HEK293T (cell line): ENCODE data around the gene LSM14A.

Source experiments
- CTCF ChIA-PET: fragments of 350-600 bp; formaldehyde crosslinking; extraction: SDS; loops from one replicate; lab custom pipeline; 2021; ENCODE audit warnings: antibody characterized with exemption, inconsistent platforms; lab: Yijun Ruan, JAX
- POLR2A ChIA-PET: fragments of 350-600 bp; formaldehyde crosslinking; extraction: SDS; loops from one replicate; lab custom pipeline; 2020; ENCODE audit warnings: antibody characterized with exemption, inconsistent platforms; lab: Yijun Ruan, JAX
- DNase-seq: peaks from one replicate; pipeline ENCODE4 v3.0.0; 2012; ENCODE audit warnings: mixed read lengths; ENCODE audit errors: extremely low spot score
- ARNT ChIP-seq: fragments of 450-650 bp; IDR thresholded peaks from 2 replicates; pipeline ENCODE4 v1.6.1; 2017; ENCODE audit warnings: mild to moderate bottlenecking
- BHLHE40 ChIP-seq: fragments of 450-650 bp; IDR thresholded peaks from 2 replicates; pipeline ENCODE4 v1.6.1; 2016; ENCODE audit warnings: mild to moderate bottlenecking, moderate library complexity, borderline replicate concordance
- CTBP1 ChIP-seq: fragments of 450-650 bp; IDR thresholded peaks from 2 replicates; pipeline ENCODE4 v1.6.1; 2016; ENCODE audit warnings: borderline replicate concordance
- ELF4 ChIP-seq: fragments of 450-650 bp; IDR thresholded peaks from 2 replicates; pipeline ENCODE4 v1.6.1; 2017; ENCODE audit warnings: antibody characterized with exemption
- FOXA1 ChIP-seq: fragments of 450-650 bp; IDR thresholded peaks from 2 replicates; pipeline ENCODE4 v1.6.1; 2016; ENCODE audit warnings: mild to moderate bottlenecking
- FOXK2 ChIP-seq: fragments of 450-650 bp; IDR thresholded peaks from 2 replicates; pipeline ENCODE4 v1.6.1; 2016; ENCODE audit warnings: mild to moderate bottlenecking
- FOXM1 ChIP-seq: fragments of 450-650 bp; IDR thresholded peaks from 2 replicates; pipeline ENCODE4 v1.6.1; 2017; ENCODE audit warnings: mild to moderate bottlenecking, borderline replicate concordance
- HDGF ChIP-seq: fragments of 450-650 bp; IDR thresholded peaks from 2 replicates; pipeline ENCODE4 v1.6.1; 2017; ENCODE audit warnings: antibody characterized with exemption, borderline replicate concordance
- L3MBTL2 ChIP-seq: fragments of 450-650 bp; conservative IDR thresholded peaks from 2 replicates; pipeline ENCODE4 v1.6.1; 2016; ENCODE audit warnings: mild to moderate bottlenecking
- LEF1 ChIP-seq: fragments of 450-650 bp; IDR thresholded peaks from 2 replicates; pipeline ENCODE4 v1.6.1; 2017; ENCODE audit warnings: mild to moderate bottlenecking, borderline replicate concordance
- NFRKB ChIP-seq: fragments of 450-650 bp; IDR thresholded peaks from 2 replicates; pipeline ENCODE4 v1.6.1; 2016; ENCODE audit warnings: mild to moderate bottlenecking, moderate library complexity
- SP1 ChIP-seq: fragments of 450-650 bp; IDR thresholded peaks from 2 replicates; pipeline ENCODE4 v1.6.1; 2017
- SUZ12 ChIP-seq: fragments of 450-650 bp; IDR thresholded peaks from 2 replicates; pipeline ENCODE4 v1.6.1; 2016; ENCODE audit warnings: mild to moderate bottlenecking
- TARDBP ChIP-seq: fragments of 450-650 bp; IDR thresholded peaks from 2 replicates; pipeline ENCODE4 v1.6.1; 2016
- ZNF384 ChIP-seq: fragments of 450-650 bp; IDR thresholded peaks from 2 replicates; pipeline ENCODE4 v1.6.1; 2016
- TF ChIP-seq, protein P1 (sequence below): fragments of 450-650 bp; IDR thresholded peaks from 2 replicates; pipeline ENCODE4 v1.6.1; 2016

The LSM14A gene

DNA sequence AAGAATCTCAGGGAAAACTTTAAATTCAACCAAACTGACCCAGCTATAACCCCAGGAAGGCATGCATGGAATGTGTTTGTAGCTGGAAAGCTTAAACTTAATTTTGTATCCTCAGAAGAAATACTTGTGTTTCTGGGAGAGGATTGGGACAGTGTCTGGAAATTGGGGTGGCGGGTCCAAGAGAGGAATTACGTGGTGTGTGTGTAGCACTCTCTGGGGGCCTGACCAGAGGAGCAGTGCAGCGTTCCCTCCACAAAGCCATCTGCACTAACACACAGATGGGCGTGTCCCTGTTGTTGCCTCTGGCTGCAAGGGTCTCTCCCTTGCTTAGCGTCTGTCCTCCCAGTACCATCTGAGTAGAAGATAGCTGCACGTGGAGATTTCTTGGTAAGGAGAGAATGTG lies 88.5 kb downstream of the LSM14A start:
- ChIA-PET POLR2A (interaction anchor here (1.6 kb wide), 1 partner anchor 9 kb away, joined by 6 read pairs; no protein-coding TSS in a partner anchor), CTCF (no interaction called here)
- DNase-seq, result no peak
- TF ChIP-seq TARDBP (no peak), FOXK2 (no peak)

GRCh38 chr19:34261334-34262109 lies 89.2 kb downstream of the LSM14A start:
- ChIA-PET POLR2A (interaction anchor here (0.6 to 1.6 kb wide), 4 partner anchors 8 to 472 kb away, joined by 3 to 6 read pairs (median 3); no protein-coding TSS in a partner anchor), CTCF (no interaction called here)
- DNase-seq, result no peak
- TF ChIP-seq LEF1, result no peak
- TF ChIP-seq FOXK2, result no peak
- TF ChIP-seq FOXA1, result no peak
- no peak for TF ChIP-seq SP1
- TF ChIP-seq NFRKB, result no peak
- TF ChIP-seq SUZ12, result no peak
- TF ChIP-seq TARDBP, result no peak
- TF ChIP-seq FOXM1, result no peak
- TF ChIP-seq BHLHE40, result no peak
- TF ChIP-seq, protein P1, sequence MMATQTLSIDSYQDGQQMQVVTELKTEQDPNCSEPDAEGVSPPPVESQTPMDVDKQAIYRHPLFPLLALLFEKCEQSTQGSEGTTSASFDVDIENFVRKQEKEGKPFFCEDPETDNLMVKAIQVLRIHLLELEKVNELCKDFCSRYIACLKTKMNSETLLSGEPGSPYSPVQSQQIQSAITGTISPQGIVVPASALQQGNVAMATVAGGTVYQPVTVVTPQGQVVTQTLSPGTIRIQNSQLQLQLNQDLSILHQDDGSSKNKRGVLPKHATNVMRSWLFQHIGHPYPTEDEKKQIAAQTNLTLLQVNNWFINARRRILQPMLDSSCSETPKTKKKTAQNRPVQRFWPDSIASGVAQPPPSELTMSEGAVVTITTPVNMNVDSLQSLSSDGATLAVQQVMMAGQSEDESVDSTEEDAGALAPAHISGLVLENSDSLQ, result no peak
- no peak for TF ChIP-seq CTBP1
- no peak for TF ChIP-seq L3MBTL2
- no peak for TF ChIP-seq HDGF

DNA sequence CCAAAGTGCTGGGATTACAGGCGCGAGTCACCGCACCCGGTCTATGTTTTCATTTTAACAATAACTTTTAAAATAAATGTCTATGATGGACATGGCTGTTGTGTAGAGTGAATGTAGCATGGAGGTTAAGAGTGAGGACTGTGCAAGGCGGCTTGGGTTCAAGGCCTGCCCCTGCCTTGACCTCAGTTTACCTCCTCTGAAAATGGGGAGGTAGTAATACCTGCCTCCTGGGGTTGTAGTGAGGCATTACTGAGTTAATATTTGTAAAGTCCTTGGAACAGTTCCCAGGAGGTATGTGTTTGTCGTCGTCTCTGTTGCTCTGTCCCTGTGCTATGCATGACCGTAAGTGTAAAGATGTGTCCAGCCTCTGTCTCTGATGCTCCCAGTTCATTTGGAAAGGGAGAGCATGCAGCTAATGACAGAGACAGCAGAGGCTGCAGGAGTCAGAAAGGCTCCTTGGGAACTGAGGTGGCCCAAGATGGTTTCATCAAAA lies 91.5 kb downstream of the LSM14A start:
- ChIA-PET CTCF (no interaction called here), POLR2A (no interaction called here)
- DNase-seq, result no peak
- no peak for TF ChIP-seq SUZ12
- TF ChIP-seq BHLHE40, result no peak
- no peak for TF ChIP-seq HDGF
- no peak for TF ChIP-seq L3MBTL2

GRCh38 chr19:34265221-34265650 lies 92.9 kb downstream of the LSM14A start:
- DNase-seq, result no peak
- TF ChIP-seq FOXK2, result no peak
- TF ChIP-seq TARDBP, result no peak
- TF ChIP-seq, protein P1, result no peak
- no peak for TF ChIP-seq SUZ12
- no peak for TF ChIP-seq ZNF384
- no peak for TF ChIP-seq BHLHE40
- TF ChIP-seq SP1, result no peak
- TF ChIP-seq ARNT, result no peak
- TF ChIP-seq ELF4, result no peak
- TF ChIP-seq FOXM1, result no peak
- no peak for TF ChIP-seq LEF1
- TF ChIP-seq CTBP1, result no peak
- TF ChIP-seq FOXA1, result no peak
- TF ChIP-seq HDGF, result no peak
- no peak for TF ChIP-seq L3MBTL2
- no peak for TF ChIP-seq NFRKB
- ChIA-PET CTCF (no interaction called here), POLR2A (no interaction called here)

GRCh38 chr19:34269081-34269480 lies 96.8 kb downstream of the LSM14A start:
- no peak for DNase-seq
- CTCF ChIA-PET, result no interaction called here
- TF ChIP-seq L3MBTL2, result 0 out of 2 replicates have a peak, but pooled peaks have one; percentile 29
- TF ChIP-seq ARNT, result no peak
- POLR2A ChIA-PET, result interaction anchor here (1.8 kb wide), 1 partner anchor 8 kb away, joined by 6 read pairs; no protein-coding TSS in a partner anchor

GRCh38 chr19:34269489-34269888 lies 97.2 kb downstream of the LSM14A start:
- CTCF ChIA-PET, result no interaction called here
- DNase-seq, result no peak

GRCh38 chr19:34269968-34270621 lies 97.8 kb downstream of the LSM14A start:
- POLR2A ChIA-PET, result interaction anchor here (0.9 to 1.8 kb wide), 2 partner anchors 9 to 11 kb away, joined by 3 to 6 read pairs; no protein-coding TSS in a partner anchor
- peak; percentile 31 for DNase-seq
- TF ChIP-seq, protein P1, result peak; percentile 19; the same call in 1 of the 2 replicates
- no peak for TF ChIP-seq ELF4
- TF ChIP-seq CTBP1, result no peak
- TF ChIP-seq FOXK2, result no peak
- CTCF ChIA-PET, result no interaction called here

More at GRCh38 chr19:34269489-34269888, 97.2 kb downstream of the LSM14A start:
- TF ChIP-seq FOXM1, result no peak
- no peak for TF ChIP-seq ZNF384
- TF ChIP-seq CTBP1, result no peak
- TF ChIP-seq NFRKB, result no peak
- TF ChIP-seq TARDBP, result no peak
- POLR2A ChIA-PET, result interaction anchor here (1.8 kb wide), 1 partner anchor 9 kb away, joined by 6 read pairs; no protein-coding TSS in a partner anchor
